ENCODE measurements around the gene SMKR1.
A peak's percentile ranks its signal among the peaks of the same experiment; 100 is the strongest.

Gene SMKR1

GRCh38 chr7:129517931-129518330 lies 15.6 kb downstream of the SMKR1 start:
- Histone ChIP-seq H3K4me3 (replicated peaks; ENCODE audit: insufficient read depth, low read length) (no peak overlapping the region), H3K27me3 (ENCODE audit: insufficient read depth, poor library complexity, severe bottlenecking) (no peaks in the 10 kb centered on the region), H3K27ac (replicated peaks) (no peak overlapping the region)
- TF ChIP-seq CTCF (IDR thresholded peaks at IDR 0.05; ENCODE audit: insufficient read depth, low read length) = no peak
- no peak for TF ChIP-seq GABPA (IDR thresholded peaks at IDR 0.05; ENCODE audit: low read depth)
- TF ChIP-seq POLR2AphosphoS5 (IDR thresholded peaks at IDR 0.05; ENCODE audit: low read depth) = no peak
- no peak for TF ChIP-seq SPI1 (IDR thresholded peaks at IDR 0.05; ENCODE audit: borderline replicate concordance, low read depth)
- no peak for TF ChIP-seq REST (IDR thresholded peaks at IDR 0.05; ENCODE audit: insufficient replicate concordance, low read depth)
- DNase-seq (ENCODE audit: low read depth in 1 of 2, low spot score in 1 of 2) = no peak

GRCh38 chr7:129519464-129519863 lies 17.1 kb downstream of the SMKR1 start:
- TF ChIP-seq REST (IDR thresholded peaks at IDR 0.05; ENCODE audit: insufficient replicate concordance, low read depth) (no peak), SPI1 (IDR thresholded peaks at IDR 0.05; ENCODE audit: borderline replicate concordance, low read depth) (no peak), POLR2AphosphoS5 (IDR thresholded peaks at IDR 0.05; ENCODE audit: low read depth) (no peak), CTCF (IDR thresholded peaks at IDR 0.05; ENCODE audit: insufficient read depth, low read length) (no peak), GABPA (IDR thresholded peaks at IDR 0.05; ENCODE audit: low read depth) (no peak)
- Histone ChIP-seq H3K4me3 (replicated peaks; ENCODE audit: insufficient read depth, low read length) (no peak overlapping the region), H3K27me3 (ENCODE audit: insufficient read depth, poor library complexity, severe bottlenecking) (no peaks in the 10 kb centered on the region), H3K27ac (replicated peaks) (no peak overlapping the region)
- DNase-seq (ENCODE audit: low read depth in 1 of 2, low spot score in 1 of 2) = no peak

- H3K4me3 ChIP-seq (replicated peaks; ENCODE audit: insufficient read depth, low read length) = no peak overlapping the region
- no peak for DNase-seq (ENCODE audit: low read depth in 1 of 2, low spot score in 1 of 2)
- TF ChIP-seq REST (IDR thresholded peaks at IDR 0.05; ENCODE audit: insufficient replicate concordance, low read depth) = peak; percentile 86
- TF ChIP-seq CTCF (IDR thresholded peaks at IDR 0.05; ENCODE audit: insufficient read depth, low read length) = no peak
- H3K27ac ChIP-seq (replicated peaks) = no peak overlapping the region
- no peaks in the 10 kb centered on the region for H3K27me3 ChIP-seq (ENCODE audit: insufficient read depth, poor library complexity, severe bottlenecking)
These were observed 20.0 kb downstream of the SMKR1 start for GRCh38 chr7:129522088-129522970.
